CD14-positive monocyte (primary cell): ENCODE data around the gene SRGAP2C. TPM values are rescaled to one million over a fixed set of nuclear protein-coding genes. Genes with fewer than 3 reads are reported as not detected.
"Not testable (repeated sequence)": the region's sequence is repeated elsewhere in the genome, so short reads cannot be mapped to it uniquely, and the experiment has no call there.

Experiments used
- DNase-seq, 3 donors: peaks; one replicate each; pipeline ENCODE4 v3.0.0-alpha.2; 2011 to 2022
- H2AFZ ChIP-seq: 2 replicates; pipeline ENCODE4 v1.6.0; 2012; ENCODE audit warnings: mild to moderate bottlenecking, low read depth, low read length, inconsistent platforms; ENCODE audit not compliant: insufficient read depth, poor library complexity, severe bottlenecking
- H3K27ac ChIP-seq, 2 donors: 1 replicate in 1 of 2; 2 replicates in 1 of 2; pipeline ENCODE4 v1.5.1; 2012 to 2013; ENCODE audit warnings: low read length in 2 of 2, control low read depth in 1 of 2, inconsistent platforms in 1 of 2, low read depth in 1 of 2, mild to moderate bottlenecking in 1 of 2
- H3K27me3 ChIP-seq, 2 donors: one replicate each; pipeline versions ENCODE4 v1.6.0 to v1.6.1; 2011 to 2013; ENCODE audit warnings: low read length in 2 of 2; ENCODE audit not compliant: control insufficient read depth in 2 of 2, insufficient read depth in 2 of 2
- H3K36me3 ChIP-seq, 2 donors: replicated peaks in 1 of 2; 1 replicate in 1 of 2; 2 replicates in 1 of 2; pipeline versions ENCODE4 v1.5.1 to v1.6.1; 2012 to 2013; ENCODE audit warnings: low read length in 2 of 2, control low read depth in 1 of 2, inconsistent platforms in 1 of 2, mild to moderate bottlenecking in 1 of 2; ENCODE audit not compliant: insufficient read depth in 2 of 2, control insufficient read depth in 1 of 2
- H3K4me1 ChIP-seq, 2 donors: 1 replicate in 1 of 2; 2 replicates in 1 of 2; pipeline versions ENCODE4 v1.5.1 to v1.6.1; 2012 to 2013; ENCODE audit warnings: low read length in 2 of 2, control low read depth in 1 of 2, inconsistent platforms in 1 of 2, mild to moderate bottlenecking in 1 of 2, moderate library complexity in 1 of 2; ENCODE audit not compliant: insufficient read depth in 2 of 2, control insufficient read depth in 1 of 2
- H3K4me2 ChIP-seq: replicated peaks from 2 replicates; pipeline ENCODE3; 2012; ENCODE audit warnings: low read length, moderate library complexity, mild to moderate bottlenecking; ENCODE audit not compliant: poor library complexity, severe bottlenecking; ENCODE audit errors: extremely low read depth
- H3K4me3 ChIP-seq, 3 experiments: fragments of 200-600 bp in 1 of 3; sonication (generic) in 1 of 3; replicated peaks in 1 of 3; 1 replicate in 2 of 3; 2 replicates in 1 of 3; pipeline ENCODE4 v1.5.1; 2011 to 2013; ENCODE audit warnings: low read length in 3 of 3, mild to moderate bottlenecking in 3 of 3, control low read depth in 2 of 3, low read depth in 2 of 3, inconsistent platforms in 1 of 3, moderate library complexity in 1 of 3
- H3K79me2 ChIP-seq: 2 replicates; pipeline ENCODE4 v1.6.0; 2012; ENCODE audit warnings: mild to moderate bottlenecking, control low read depth, inconsistent platforms, low read length, moderate library complexity; ENCODE audit not compliant: insufficient read depth
- H3K9ac ChIP-seq: 2 replicates; pipeline ENCODE4 v1.6.0; 2017; ENCODE audit warnings: low read length, mild to moderate bottlenecking; ENCODE audit not compliant: insufficient read depth, poor library complexity, severe bottlenecking
- H3K9me3 ChIP-seq, 2 donors: replicated peaks in 1 of 2; 1 replicate in 1 of 2; 2 replicates in 1 of 2; pipeline versions ENCODE4 v1.5.1 to v1.6.1; 2012 to 2013; ENCODE audit warnings: low read length in 2 of 2, control low read depth in 1 of 2; ENCODE audit not compliant: control insufficient read depth in 1 of 2, insufficient read depth in 1 of 2
- H4K20me1 ChIP-seq: 2 replicates; pipeline ENCODE4 v1.6.0; 2012; ENCODE audit warnings: mild to moderate bottlenecking, low read length, control low read depth, moderate library complexity; ENCODE audit not compliant: insufficient read depth
- H3K27ac Mint-ChIP-seq, 7 donors: one replicate each; pipeline ENCODE4 v1.8.0; 2020; ENCODE audit warnings: mild to moderate bottlenecking in 7 of 7, mixed read lengths in 7 of 7, moderate library complexity in 6 of 7, inconsistent platforms in 2 of 7
- H3K27me3 Mint-ChIP-seq, 3 donors: one replicate each; pipeline ENCODE4 v1.8.0; 2021 to 2022; ENCODE audit warnings: low read depth in 3 of 3, mild to moderate bottlenecking in 3 of 3, mixed read lengths in 3 of 3, moderate library complexity in 3 of 3, inconsistent platforms in 1 of 3
- H3K36me3 Mint-ChIP-seq, 2 donors: one replicate each; pipeline ENCODE4 v1.8.0; 2020; ENCODE audit warnings: mixed read lengths in 2 of 2, inconsistent platforms in 1 of 2, mild to moderate bottlenecking in 1 of 2
- H3K4me1 Mint-ChIP-seq: one replicate; pipeline ENCODE4 v1.8.0; 2020; ENCODE audit warnings: mild to moderate bottlenecking, mixed read lengths
- H3K4me3 Mint-ChIP-seq, 2 donors: one replicate each; pipeline ENCODE4 v1.8.0; 2020; ENCODE audit warnings: mild to moderate bottlenecking in 2 of 2, mixed read lengths in 2 of 2, moderate library complexity in 1 of 2
- H3K9me3 Mint-ChIP-seq, 7 donors: one replicate each; pipeline ENCODE4 v1.8.0; 2020 to 2022; ENCODE audit warnings: mixed read lengths in 7 of 7, mild to moderate bottlenecking in 6 of 7, moderate library complexity in 6 of 7, inconsistent platforms in 2 of 7
- WGBS: methylation state at CpG from one replicate; pipeline ENCODE4 v1.1.5; 2013; ENCODE audit warnings: missing lambda C conversion rate; ENCODE audit not compliant: insufficient coverage; 5-methylcytosine and 5-hydroxymethylcytosine counted together
- intact Hi-C, 2 donors: fragments of 100-400 bp; cut with micrococcal nuclease; formaldehyde crosslinking; loops; one replicate each; pipeline versions ENCODE4 v1.15.0 to v1.15.1; 2023
- polyA plus RNA-seq, 3 donors: library from polyadenylated mRNA; depleted of rRNA in 1 of 3; unstranded in 2 of 3; stranded (reverse) in 1 of 3; fragments of 300-500 nt in 2 of 3; fragments of >200 nt in 1 of 3; fragmentation: Illumina TruSeq in 2 of 3; gene quantifications; 1 replicate in 2 of 3; 2 replicates in 1 of 3; pipeline ENCODE4 v1.2.3, GENCODE V29; 2012 to 2021

Gene SRGAP2C
- polyA plus RNA-seq, 3 donors: 3.7 to 13.5 (median 5.4) TPM

- H3K4me2 ChIP-seq, DNase-seq, H3K36me3 ChIP-seq, H3K9ac ChIP-seq, H4K20me1 ChIP-seq, H3K27me3 Mint-ChIP-seq, H3K9me3 ChIP-seq, H3K9me3 Mint-ChIP-seq, H2AFZ ChIP-seq, H3K4me3 ChIP-seq, H3K79me2 ChIP-seq, H3K4me3 Mint-ChIP-seq, H3K27me3 ChIP-seq, H3K4me1 Mint-ChIP-seq, H3K36me3 Mint-ChIP-seq, intact Hi-C loops: not testable (repeated sequence)
- peak overlapping the region; percentile 42 to 62 for H3K27ac ChIP-seq
- H3K27ac Mint-ChIP-seq: peak overlapping the region; percentile 70 to 90 (median 87)
- no CpG with 5 or more reads among the region's 4 CpGs for WGBS
- peaks cover 11% of the 10 kb centered on the region in 2 donors for H3K4me1 ChIP-seq
These were observed 177.6 kb downstream of the SRGAP2C start for GRCh38 chr1:121362234-121362883.

GRCh38 chr1:121365316-121365715, 180.5 kb downstream of the SRGAP2C start:
- H3K9me3 ChIP-seq, intact Hi-C loops, H3K36me3 ChIP-seq, H3K9ac ChIP-seq, H3K4me3 ChIP-seq, H4K20me1 ChIP-seq, H3K4me3 Mint-ChIP-seq, H3K4me1 Mint-ChIP-seq, H2AFZ ChIP-seq, H3K4me2 ChIP-seq, H3K27me3 Mint-ChIP-seq, H3K27me3 ChIP-seq, H3K9me3 Mint-ChIP-seq, H3K79me2 ChIP-seq, H3K36me3 Mint-ChIP-seq: not testable (repeated sequence)
- WGBS: no CpG with 5 or more reads among the region's 6 CpGs
- peak; percentile 2 to 29 (median 12) for DNase-seq
- H3K27ac Mint-ChIP-seq: peak overlapping the region in 4 of 7 donors; percentile 60 to 86 (median 71)
- Histone ChIP-seq H3K4me1 (peaks cover 11% of the 10 kb centered on the region in 2 donors), H3K27ac (peak overlapping the region in 1 of 2 donors; percentile 81)

DNA sequence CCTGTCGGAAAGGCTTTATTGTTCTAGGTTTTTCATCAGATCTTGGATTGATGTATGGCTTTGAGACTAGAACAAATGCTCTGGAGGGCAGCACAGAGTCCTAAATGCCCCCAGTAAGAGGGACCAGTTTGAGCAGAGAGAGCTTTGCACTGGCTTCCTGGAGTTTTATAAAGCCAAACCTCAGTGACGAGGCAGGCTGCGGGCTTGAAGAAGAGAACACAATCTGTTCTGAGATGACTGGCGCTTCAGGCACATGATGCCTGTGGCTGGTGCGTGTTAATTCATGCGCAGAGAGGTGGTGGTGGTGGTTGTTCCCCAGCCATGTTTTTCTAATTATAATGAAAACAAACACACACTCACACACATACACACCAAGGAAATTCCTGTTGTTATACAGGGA, 180.9 kb downstream of the SRGAP2C start:
- H3K9me3 Mint-ChIP-seq, H2AFZ ChIP-seq, H3K36me3 ChIP-seq, H3K27me3 ChIP-seq, H3K27me3 Mint-ChIP-seq, intact Hi-C loops, H3K36me3 Mint-ChIP-seq, H3K4me3 Mint-ChIP-seq, H3K9ac ChIP-seq, H3K4me2 ChIP-seq, H3K79me2 ChIP-seq, H3K4me1 Mint-ChIP-seq, H4K20me1 ChIP-seq, H3K4me3 ChIP-seq, H3K9me3 ChIP-seq: not testable (repeated sequence)
- DNase-seq: peak; percentile 12 to 55 (median 30)
- H3K27ac ChIP-seq: peak overlapping the region in 1 of 2 donors; percentile 81
- no CpG with 5 or more reads among the region's 6 CpGs for WGBS
- H3K27ac Mint-ChIP-seq: peak overlapping the region in 3 of 7 donors; percentile 50 to 72 (median 57)
- peaks cover 11% of the 10 kb centered on the region in 2 donors for H3K4me1 ChIP-seq

DNA sequence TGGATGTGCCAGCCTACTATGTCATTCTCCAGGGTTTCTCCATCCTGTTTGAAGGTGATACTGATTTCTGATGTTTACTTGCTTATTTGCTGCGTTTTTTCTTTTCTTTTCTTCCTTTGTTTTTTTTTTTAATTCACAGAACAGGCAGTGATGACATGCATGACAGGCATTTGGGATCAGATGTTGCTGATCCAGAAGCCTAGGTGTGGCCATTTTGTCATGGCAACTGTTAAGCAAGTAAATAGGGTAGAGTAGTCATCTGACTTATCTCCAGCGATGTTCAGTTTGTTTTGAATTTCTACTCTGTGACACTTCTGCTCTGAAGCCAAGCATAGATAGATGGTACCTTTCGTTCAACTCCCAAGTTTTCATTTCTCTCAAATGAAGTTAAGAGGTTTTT, 181.4 kb downstream of the SRGAP2C start:
- H3K27ac ChIP-seq: peak overlapping the region in 1 of 2 donors; percentile 64

More for the DNA sequence above, 181.4 kb downstream of the SRGAP2C start:
- H2AFZ ChIP-seq, H3K4me2 ChIP-seq, H3K9me3 ChIP-seq, H4K20me1 ChIP-seq, H3K27me3 ChIP-seq, H3K36me3 Mint-ChIP-seq, H3K79me2 ChIP-seq, H3K4me1 Mint-ChIP-seq, DNase-seq, H3K4me3 ChIP-seq, H3K27me3 Mint-ChIP-seq, H3K9me3 Mint-ChIP-seq, H3K9ac ChIP-seq, intact Hi-C loops, H3K4me3 Mint-ChIP-seq, H3K36me3 ChIP-seq: not testable (repeated sequence)
- peaks cover 9 to 11% of the 10 kb centered on the region in 2 donors for H3K4me1 ChIP-seq
- WGBS: no CpG with 5 or more reads among the region's 3 CpGs
- H3K27ac Mint-ChIP-seq: peak overlapping the region in 4 of 7 donors; percentile 36 to 79 (median 64)
